Measurements from ENCODE around the gene TEAD3.
A peak's percentile ranks its signal among the peaks of the same experiment; 100 is the strongest.

GRCh38 chr6:35489995-35490791 lies 6.7 kb downstream of the TEAD3 start:
- no peak for TF ChIP-seq REST (IDR thresholded peaks at IDR 0.05; ENCODE audit: low read depth)
- TF ChIP-seq, protein P1, sequence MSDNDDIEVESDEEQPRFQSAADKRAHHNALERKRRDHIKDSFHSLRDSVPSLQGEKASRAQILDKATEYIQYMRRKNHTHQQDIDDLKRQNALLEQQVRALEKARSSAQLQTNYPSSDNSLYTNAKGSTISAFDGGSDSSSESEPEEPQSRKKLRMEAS (IDR thresholded peaks at IDR 0.05), result peak; percentile 54; the same call in 1 of the 2 replicates
- TF ChIP-seq EGR1 (IDR thresholded peaks at IDR 0.05), result no peak
- no peak for TF ChIP-seq TEAD4 (IDR thresholded peaks at IDR 0.05)
- TF ChIP-seq CEBPB (IDR thresholded peaks at IDR 0.05), result no peak
- peak; percentile 73 for TF ChIP-seq YY1 (IDR thresholded peaks at IDR 0.05; ENCODE audit: low read depth)
- no peak for TF ChIP-seq NFIC (IDR thresholded peaks at IDR 0.05)
- TF ChIP-seq RAD21 (IDR thresholded peaks at IDR 0.05; ENCODE audit: low read depth), result no peak
- TF ChIP-seq CREB1 (IDR thresholded peaks at IDR 0.05; ENCODE audit: low read depth), result peak; percentile 45; the same call in 1 of the 2 replicates
- TF ChIP-seq EP300 (IDR thresholded peaks at IDR 0.05; ENCODE audit: borderline replicate concordance), result peak; percentile 78
- no peak for TF ChIP-seq TAF1 (IDR thresholded peaks at IDR 0.05; ENCODE audit: low read depth)
- TF ChIP-seq FOXM1 (IDR thresholded peaks at IDR 0.05; ENCODE audit: borderline replicate concordance, low read depth), result no peak
- no peak; the same call in 1 of the 2 replicates for TF ChIP-seq ZBTB7A (IDR thresholded peaks at IDR 0.05; ENCODE audit: low read depth)
